ENCODE results near the gene GATB.
"Not testable (repeated sequence)": the region's sequence is repeated elsewhere in the genome, so short reads cannot be mapped to it uniquely, and the experiment has no call there.

GATB gene

DNA sequence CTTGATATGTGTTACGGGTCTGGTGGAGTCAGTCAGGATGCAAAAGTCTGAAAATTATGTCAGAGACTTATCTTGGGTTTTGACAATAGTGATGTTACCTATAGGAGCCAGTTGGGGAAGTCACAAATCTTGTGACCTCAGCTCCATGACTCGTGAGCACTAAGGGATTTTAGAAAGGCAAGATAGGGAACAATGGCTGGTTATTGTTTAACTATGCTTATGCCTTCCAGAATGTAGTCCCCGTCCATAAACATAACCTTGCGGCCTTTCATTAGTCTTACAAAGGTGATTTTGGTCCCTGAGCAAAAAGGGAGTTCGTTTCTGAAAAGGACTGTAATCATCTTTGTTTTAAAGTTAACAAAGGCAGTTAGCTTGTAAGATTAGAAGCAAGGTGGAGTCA lies 23.9 kb upstream of the GATB start:
- DNase-seq, result no peak

DNA sequence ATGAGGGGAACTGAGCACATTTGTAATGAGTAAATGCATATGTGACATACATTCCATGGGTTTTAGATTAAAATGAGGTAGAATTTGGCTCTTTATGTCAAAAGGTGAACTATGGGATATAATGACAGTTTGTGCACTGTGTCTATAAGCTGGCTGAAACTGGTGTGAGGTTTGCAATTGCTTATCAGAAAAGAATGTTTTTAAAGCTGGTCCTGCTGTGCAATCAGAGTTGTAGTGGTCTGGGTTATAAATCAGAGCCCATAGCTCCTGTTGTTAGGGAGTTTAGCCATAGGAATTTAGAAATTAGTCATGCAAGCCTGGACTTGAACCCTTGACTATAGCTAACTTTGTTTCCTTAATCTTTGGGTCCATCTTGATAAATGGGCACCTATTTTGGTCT lies 23.1 kb upstream of the GATB start:
- no peak for DNase-seq

DNA sequence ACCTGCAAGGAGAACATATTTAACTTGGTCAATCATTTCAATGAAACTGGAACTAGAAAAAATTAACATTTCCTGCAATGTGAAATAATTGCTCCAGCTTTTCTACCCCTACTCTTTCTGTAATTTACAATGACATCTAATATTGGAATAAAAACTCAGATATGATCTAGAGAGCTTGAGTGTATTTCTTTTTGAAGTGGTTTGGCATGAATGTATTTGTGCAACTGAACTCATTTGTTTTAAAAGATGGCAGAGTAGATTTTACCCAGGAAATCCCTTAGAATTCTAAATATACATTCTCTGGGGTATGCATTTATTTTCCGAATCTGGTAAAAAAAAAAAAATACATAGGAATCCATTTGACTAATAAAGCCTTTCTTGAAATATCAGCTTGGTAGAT lies 21.5 kb upstream of the GATB start:
- no peak for DNase-seq

DNA sequence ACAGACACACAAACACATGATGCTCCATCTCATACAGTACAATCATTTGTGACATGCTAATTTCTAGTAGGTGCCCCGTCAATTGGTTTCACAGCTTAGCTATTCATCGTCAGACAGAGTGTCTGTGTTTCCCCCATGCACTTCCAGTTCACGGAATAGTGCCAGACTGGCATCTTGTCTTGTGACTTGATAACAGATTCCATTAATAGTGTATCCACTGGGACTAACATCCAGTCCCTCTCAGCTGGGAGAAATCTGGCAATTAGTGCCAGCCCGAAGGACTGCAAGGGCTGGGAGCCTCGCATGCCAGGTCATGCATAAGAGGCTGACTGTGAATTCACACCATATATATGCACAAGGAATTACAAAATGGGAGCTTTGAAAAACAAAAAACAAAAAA lies 20.2 kb upstream of the GATB start:
- DNase-seq, result no peak

DNA sequence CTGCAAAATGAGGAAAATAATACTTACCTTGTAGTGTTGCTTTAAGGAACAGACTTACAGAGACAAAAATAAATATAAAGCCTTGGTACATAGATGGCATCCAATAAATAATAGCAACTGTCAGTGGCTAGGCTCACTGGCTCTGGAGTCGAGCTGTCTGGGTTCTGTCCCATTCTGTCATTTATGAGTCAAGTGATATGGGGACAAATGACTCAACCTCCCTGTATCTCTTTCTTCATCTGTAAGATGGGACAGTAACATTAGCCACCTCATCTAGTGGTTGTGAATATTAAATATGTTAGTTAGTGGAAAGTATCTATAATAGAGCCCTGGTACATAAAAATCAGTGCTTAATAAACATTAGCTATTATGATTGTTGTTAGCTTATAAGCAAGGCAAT lies 16.7 kb upstream of the GATB start:
- DNase-seq, result no peak

DNA sequence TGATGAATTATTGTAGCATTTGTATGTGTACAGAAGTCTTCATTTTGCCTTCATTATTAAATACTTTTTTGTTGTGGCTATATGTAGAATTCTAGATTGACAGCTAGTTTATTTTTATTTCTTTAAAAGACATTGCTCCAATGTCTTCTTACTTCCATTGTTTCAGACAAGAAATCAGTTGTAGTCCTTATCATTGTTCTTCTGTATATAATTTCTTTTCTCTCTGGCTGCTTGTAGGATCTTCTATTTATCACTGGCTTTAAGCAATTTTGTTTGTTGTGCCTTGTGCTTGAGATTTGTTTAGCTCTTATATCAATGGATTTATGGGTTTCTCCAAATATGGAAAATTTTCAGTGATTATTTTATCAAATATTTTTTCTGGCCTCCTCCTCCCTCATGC lies 13.5 kb upstream of the GATB start:
- no peak for DNase-seq

DNA sequence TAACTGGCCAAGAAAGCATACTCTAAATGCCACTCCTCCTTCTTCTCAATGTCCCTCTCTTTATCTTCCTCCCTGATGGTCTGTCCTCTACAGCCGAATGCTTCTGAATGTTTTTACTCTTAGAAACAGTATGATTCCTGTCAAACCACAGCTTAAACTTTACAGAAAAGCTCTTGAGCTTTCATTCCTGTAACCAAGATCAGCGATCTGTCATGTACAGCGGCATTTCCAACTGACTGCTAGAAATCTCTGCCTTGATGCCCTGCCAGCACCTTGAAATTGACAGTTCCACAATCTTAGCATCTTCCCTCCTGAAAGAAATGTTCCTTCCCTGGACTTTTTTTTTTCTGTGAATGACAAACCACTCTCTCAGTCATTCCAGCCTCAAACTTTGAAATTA lies 11.5 kb upstream of the GATB start:
- no peak for DNase-seq

DNA sequence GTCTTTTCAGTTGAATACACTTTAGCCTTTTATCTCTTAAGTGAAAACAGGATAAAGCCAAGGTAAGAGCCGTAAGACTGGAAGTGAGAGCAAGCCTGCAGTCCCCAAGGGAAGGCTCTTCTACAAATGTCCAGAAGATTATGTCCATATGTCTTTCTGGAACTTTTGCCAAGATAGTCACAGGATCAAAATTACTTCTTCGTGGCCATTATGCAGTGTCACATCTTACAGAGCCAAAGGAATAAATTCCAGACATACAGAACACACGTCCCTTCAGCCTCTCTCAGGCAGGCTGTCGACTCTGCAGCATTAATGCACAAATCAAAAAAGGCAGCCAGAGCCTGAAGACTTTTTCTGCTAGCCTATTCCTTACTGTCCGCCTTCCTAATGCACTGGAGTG lies 10.9 kb upstream of the GATB start:
- DNase-seq, result no peak

DNA sequence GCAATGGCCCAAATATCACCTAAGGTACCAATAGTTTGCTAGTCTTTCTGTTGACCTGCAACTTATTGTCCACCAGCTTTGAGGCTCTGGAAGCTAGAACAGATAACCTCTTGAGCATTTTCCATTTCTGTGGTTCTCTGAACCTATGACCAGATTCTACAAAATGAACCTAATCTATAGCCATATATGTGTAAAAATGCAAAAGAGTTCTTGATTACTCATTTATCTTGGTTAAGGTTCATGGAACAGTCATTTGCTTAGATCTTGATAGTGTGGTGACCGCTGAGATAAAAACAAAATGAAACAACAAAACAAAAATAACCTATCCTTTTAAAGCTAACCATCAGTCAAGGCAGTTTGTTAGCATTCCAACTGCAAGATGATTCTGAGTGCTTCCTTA lies 9.3 kb upstream of the GATB start:
- DNase-seq, result no peak

DNA sequence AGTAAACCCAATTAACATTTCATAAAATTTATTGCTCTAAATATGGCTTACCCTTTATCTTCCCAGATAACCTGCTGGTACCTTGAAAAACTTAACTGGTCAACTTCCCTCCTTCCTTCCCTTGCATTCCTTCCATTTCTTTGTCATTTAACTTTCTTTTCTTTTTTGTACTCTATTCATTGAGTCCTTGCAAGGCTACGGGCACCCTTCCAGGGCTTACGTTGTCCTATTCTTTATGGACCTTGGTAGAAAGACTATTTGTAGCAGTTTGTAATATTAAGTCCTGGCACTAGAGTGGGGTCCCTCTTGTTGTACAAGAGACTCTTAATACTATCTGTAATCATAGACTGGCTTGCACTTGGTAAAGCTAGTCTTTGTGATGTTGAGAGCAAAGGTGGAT lies 8.0 kb upstream of the GATB start:
- DNase-seq, result no peak

DNA sequence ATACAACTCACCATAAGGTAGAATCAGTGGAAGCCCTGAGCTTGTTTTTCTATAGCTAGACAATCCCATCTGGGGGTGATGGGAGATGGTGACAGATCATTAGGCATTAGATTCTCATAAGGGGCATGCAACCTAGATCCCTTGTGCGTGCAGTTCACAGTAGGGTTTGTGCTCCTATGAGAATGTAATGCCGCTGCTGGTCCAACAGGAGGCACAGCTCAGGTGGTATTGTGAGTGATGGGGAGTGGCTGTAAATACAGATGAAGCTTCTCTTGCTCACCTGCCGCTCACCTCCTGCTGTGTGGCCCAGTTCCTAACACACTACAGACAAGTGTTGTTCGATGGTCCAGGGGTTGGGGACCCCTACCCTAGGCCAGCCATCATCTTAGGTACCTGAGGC lies 5.9 kb upstream of the GATB start:
- DNase-seq, result no peak

DNA sequence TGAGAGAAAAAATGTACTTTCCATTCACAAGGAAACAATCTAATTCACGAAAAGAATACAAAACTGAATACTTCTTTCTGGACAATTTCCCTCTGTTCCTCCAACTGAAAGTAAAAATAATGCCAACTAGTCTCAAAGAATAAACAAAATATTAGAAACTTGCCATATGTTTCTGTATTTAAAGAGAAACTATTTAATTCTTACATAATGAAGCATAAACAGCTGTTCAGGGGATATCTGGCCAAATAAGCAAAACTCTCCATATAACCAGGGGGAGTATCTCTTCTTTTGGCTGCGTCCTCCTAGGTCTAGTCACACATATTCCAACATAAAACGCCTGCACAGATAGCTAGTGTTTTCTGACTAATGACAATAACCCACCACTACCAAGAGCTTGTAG lies 805 bp downstream of the GATB start:
- DNase-seq, result no peak

DNA sequence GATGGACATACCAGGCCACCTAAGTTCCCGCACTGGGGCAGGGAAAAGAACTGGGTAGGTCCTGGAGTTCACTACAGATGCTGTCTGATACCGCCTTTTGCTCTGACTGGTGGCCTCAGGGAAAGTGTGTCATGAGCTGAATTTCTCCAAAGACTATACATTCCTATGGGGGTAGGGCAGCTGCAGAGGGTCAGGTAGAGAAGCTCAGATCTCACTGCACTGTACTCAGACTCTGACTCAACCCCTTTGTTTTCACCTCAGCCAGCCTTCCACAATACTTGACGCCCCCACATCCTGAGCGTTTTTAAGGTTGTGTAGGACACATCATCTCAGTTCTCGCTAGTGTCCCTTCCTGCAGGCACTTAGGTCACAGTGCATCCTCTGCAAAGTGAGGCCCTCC lies 7.8 kb downstream of the GATB start:
- no peak for DNase-seq

DNA sequence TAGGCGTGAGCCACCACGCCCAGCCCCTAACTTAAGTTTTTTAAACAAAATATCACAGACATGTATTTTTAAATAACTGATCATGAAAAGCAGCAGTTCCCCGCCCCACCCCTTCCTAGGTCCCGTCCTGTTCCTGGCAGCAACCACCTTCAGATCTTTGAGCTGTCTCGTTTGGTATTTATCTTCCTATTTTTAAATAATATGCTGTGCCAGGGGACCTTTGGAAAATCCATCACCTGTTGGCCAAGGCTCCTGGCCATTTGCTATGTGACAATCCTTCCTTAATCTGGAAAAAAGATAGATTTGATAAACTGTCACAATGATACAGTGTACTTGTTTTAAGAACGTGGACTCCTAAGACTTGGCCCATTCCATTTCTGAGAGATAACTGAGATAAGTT lies 10.7 kb downstream of the GATB start:
- DNase-seq, result no peak

DNA sequence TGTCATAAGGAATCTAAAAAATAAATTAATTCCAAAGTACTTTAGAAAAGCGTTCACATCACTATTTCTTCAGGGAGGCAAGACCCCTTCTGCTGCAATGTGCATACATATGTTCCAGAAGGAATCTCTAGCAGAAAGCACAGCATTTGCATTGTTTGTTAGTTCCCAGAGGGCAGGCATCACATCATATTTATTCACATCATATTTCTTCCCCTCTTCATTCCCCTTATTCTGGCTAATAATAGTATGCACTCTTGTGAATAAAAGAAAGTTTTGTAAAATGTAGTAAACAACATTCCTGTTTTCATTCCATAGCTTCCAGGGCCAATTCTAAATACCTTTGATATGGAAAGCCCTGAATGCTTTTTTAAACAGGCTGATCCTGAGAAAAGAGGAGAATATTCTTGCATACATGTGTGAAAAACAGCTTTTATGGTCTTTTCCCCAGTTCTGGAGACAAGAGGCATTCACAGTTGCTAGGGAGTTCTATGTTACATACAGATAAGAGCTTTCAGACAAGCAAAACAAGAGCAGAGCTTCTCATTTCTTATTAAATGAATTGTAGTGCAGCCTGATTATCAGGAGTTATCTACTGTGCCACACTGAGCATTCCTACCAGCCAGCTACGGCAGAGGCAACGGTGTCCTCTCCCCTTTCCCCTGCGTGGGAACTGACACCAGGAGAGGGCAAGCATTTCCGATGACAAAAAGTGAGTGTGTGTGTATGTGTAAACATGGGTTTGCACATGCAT lies 15.2 kb downstream of the GATB start:
- DNase-seq, result no peak

DNA sequence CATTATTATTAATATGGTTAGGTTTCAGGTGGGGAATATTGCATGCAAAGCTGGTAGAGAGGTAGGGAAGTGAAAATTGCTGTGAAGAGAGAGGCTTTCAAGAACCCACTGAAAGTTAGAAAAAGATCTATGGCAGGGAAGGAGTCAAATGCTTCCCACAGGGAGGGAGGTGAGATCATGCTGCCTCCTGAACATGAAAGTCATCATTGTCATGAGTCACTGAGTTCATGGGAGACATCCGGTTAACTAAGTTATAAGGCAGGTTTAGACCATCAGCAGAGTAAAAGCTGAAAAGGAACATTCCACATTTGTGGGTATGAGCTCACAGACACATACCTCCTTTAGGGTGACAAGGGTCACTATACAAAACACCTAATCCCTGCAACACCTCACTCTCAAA lies 16.2 kb downstream of the GATB start:
- DNase-seq, result no peak

DNA sequence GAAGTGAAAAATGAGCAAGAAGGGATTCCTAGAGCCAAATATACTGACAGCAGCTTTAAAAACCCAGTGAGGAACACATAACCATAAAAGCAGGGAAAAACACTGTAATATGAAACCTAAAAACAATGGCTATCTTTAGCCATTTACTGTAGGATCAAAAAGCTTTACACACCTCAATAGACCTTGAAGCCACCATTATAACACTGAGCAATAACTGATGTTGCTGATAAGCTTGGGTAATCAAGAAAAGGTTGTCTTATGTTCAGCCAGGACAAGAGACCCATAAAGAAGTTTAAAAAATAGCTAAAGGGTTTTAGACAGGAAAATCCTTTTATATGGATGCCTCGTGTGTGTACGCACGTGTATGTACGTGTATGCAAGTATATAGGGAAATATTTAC lies 16.9 kb downstream of the GATB start:
- no peak for DNase-seq

DNA sequence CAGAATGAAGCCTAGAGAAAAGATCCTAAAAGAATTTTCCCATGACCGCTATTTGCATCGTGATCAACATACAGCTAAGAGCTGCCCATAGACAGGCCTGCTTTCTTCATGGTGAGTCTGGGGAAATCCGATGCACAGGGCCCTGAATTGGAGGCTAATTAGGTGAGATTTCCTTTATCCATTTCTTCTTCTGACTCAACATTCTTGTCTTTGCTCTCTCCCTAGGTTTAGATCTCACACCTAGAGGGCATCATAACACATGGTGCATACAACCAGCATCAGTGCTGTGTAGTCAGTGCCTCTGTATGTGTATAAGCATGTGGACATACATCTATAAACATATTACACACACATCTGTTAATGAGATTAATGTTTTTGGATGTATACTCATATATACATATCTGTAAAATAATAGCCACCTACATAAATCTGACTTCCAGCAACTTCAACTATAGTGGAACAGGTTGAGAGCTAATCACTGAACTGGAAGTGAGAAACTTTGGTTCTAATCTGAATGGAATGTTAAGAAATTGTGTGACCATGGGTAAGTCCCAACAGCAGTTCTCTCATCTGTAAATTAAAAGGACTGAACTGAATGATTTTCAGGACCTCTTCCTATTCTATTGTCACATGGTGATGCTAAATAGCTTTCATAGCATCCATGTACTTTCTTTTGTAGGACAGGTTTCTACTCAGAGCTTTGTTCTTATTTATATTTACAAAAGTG lies 17.5 kb downstream of the GATB start:
- DNase-seq, result no peak

DNA sequence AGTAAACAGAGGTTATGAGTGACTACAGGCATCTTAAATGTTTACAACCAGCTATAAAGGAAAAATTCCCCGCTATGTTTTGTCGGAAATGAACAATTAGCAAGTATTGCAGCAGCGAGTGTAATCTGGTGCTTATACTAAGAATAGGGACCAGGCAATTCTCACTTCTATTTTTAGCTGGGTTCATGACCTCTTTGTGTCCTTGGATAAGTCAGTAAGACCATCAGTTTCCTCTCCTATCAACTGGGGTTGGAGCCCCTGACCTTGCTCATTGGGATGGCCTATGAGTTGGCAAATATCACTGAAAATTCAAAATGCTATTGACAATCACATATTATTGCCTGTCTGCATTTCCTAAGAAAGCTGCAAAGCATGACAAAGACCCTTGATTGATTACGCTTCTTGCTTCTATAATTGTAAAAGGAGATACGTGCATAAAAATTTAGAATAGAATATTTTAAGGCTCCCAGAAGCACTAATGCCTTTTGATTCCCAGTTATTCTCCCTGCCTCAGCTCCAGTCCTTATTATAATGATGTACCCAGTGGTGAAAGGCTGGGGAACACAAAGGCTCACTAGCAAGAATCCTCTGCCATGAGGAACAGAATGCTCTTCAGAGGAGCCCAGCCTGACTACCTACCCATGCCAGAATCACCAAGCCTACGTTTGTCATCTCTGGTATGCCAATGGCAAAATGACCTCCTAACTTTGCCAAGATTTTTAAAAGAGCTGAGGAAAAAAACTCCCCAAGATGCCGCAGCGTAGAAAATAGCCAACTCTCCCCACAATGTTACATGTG lies 21.9 kb downstream of the GATB start:
- DNase-seq, result no peak

DNA sequence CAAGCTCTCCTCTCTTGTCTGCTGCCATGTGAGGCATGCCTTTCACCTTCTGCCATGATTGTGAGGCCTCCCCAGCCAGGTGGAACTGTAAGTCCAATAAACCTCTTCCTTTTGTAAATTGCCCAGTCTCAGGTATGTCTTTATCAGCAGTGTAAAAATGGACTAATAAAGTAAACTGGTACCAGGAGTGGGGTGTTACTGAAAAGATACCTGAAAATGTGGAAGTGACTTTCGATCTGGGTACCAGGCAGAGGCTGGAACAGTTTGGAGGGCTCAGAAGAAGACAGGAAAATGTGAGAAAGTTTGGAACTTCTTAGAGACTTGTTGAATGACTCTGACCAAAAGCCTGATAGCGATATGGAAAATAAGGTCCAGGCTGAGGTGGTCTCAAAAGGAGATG lies 24.0 kb downstream of the GATB start:
- DNase-seq, result not testable (repeated sequence)

DNA sequence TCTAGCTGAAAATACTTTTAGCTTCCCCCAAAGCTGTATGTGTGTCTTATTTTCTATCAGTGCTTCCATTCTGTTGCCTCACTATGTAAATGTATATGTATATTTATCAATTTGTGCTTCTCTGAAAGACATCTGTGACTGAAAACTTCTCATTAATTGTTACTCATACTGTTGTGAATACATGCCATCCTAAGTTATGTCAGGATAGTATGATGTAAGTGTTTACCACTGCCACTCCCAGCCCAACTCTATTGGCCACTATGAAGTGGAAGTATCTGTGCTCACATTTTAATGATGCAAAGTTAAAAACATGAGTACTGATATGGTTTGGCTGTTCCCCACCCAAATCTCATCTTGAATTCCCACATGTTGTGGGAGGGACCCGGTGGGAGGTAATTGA lies 24.4 kb downstream of the GATB start:
- DNase-seq, result no peak

DNA sequence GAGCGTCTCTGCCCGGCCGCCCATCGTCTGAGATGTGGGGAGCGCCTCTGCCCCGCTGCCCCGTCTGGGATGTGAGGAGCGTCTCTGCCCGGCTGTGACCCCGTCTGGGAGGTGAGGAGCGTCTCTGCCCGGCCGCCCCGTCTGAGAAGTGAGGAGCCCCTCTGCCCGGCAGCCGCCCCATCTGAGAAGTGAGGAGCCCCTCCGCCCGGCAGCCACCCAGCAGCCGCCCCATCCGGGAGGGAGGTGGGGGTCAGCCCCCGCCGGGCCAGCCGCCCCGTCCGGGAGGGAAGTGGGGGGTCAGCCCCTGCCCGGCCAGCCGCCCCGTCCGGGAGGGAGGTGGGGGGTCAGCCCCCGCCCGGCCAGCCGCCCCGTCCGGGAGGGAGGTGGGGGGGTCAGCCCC lies 29.1 kb downstream of the GATB start:
- not testable (repeated sequence) for DNase-seq

DNA sequence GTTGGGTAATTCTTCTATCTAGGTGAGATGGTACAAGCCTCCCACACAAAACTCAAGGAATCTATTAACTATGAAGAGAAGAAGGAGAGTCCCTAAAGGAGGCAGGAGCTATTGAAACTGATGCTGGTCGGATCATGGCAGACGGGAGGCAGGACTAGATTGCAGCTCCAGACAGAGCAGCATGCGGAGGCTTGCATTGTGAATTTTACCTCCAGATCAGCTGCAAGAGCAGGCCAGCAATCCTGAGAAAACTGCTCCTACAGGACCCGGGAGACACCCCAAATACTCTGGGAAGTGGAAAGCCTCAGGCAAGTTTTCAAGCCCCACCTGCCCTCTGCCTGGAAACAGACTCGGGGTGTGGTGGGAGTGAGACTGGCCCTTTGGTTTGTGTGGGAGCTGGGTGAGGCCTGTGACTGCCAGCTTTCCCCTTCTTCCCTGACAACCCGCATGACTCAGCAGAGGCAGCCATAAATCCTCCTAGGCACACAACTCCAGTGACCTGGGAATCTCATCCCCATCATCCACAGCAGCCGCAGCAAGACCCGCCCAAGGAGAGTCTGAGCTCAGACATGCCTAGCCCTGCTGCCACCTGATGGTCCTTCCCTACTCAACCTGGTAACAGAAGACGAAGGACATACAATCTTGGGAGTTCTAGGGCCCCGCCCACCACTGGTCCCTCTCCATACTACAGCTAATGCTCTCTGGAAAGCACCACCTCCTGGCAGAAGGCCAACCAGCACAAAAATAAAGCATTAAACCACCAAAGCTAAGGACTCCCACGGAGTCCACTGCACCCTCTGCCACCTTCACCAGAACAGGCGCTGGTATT lies 30.9 kb downstream of the GATB start:
- no peak for DNase-seq
